D721Med (cell line): ENCODE measurements around the gene MARK3.

ENCODE experiments used
- DNase-seq: peaks from one replicate; pipeline ENCODE4 v3.0.0; 2011; ENCODE audit warnings: low spot score; ENCODE audit not compliant: insufficient read length
- FAIRE-seq: peaks from 2 replicates; lab custom pipeline; 2011; peaks lifted over from hg19 to GRCh38; lab: Jason Lieb, UNC
- CTCF ChIP-seq: IDR thresholded peaks from 2 replicates; pipeline ENCODE4 v1.5.1; 2012; ENCODE audit warnings: mild to moderate bottlenecking, control low read depth; ENCODE audit not compliant: insufficient read depth; ENCODE audit errors: missing control alignments

Gene MARK3

GRCh38 chr14:103378038-103378854 lies 7.0 kb upstream of the MARK3 start:
- FAIRE-seq: no peak
- DNase-seq: no peak
- no peak for TF ChIP-seq CTCF

GRCh38 chr14:103380719-103381377 lies 4.4 kb upstream of the MARK3 start:
- FAIRE-seq: no peak
- TF ChIP-seq CTCF: no peak
- DNase-seq: no peak

- no peak for DNase-seq
- no peak for TF ChIP-seq CTCF
- FAIRE-seq: no peak
Observed at GRCh38 chr14:103382376-103382775, 2.8 kb upstream of the MARK3 start.

- FAIRE-seq: no peak
- no peak for TF ChIP-seq CTCF
- no peak for DNase-seq
Observed at GRCh38 chr14:103384450-103385151, 614 bp upstream of the MARK3 start.

- DNase-seq (no peak), FAIRE-seq (no peak)
- no peak for TF ChIP-seq CTCF
Observed at GRCh38 chr14:103385929-103386712, 906 bp downstream of the MARK3 start.

- DNase-seq (no peak), FAIRE-seq (no peak)
- no peak for TF ChIP-seq CTCF
Observed at GRCh38 chr14:103386713-103387329, 1.6 kb downstream of the MARK3 start.
